Prostate gland (tissue), 2 donors: ENCODE results near the gene CAPN8. TPM values are rescaled to one million over a fixed set of nuclear protein-coding genes. Genes with fewer than 3 reads are reported as not detected.

Experiments
- DNase-seq: peaks from one replicate; pipeline ENCODE4 v3.0.0-alpha.2; 2019; ENCODE audit warnings: low spot score
- H3K27ac ChIP-seq, 2 donors: fragments of 200-600 bp; sonication (generic); 2 replicates each; pipeline ENCODE4 v1.5.1; 2017 to 2019
- H3K27me3 ChIP-seq: fragments of 200-600 bp; sonication (generic); replicated peaks from 2 replicates; pipeline ENCODE4 v1.5.1; 2019; ENCODE audit not compliant: insufficient read depth
- H3K36me3 ChIP-seq, 2 donors: fragments of 200-600 bp; sonication (generic); 1 replicate in 1 of 2; 2 replicates in 1 of 2; pipeline versions ENCODE4 v1.5.1 to v1.8.1; 2017 to 2019
- H3K4me1 ChIP-seq: fragments of 200-600 bp; sonication (generic); replicated peaks from 2 replicates; pipeline ENCODE4 v1.5.1; 2019
- H3K4me3 ChIP-seq, 2 donors: fragments of 200-600 bp; sonication (generic); 2 replicates each; pipeline ENCODE4 v1.5.1; 2017 to 2019
- H3K9me3 ChIP-seq: fragments of 200-600 bp; sonication (generic); 2 replicates; pipeline ENCODE4 v1.5.1; 2017
- CTCF ChIP-seq, 4 experiments: fragments of 200-600 bp in 2 of 4; fragments of 450-650 bp in 2 of 4; sonication (generic) in 2 of 4; IDR thresholded peaks; 1 replicate in 3 of 4; 2 replicates in 1 of 4; pipeline ENCODE4 v1.5.1; 2016 to 2019; ENCODE audit warnings: antibody characterized with exemption in 4 of 4, mild to moderate bottlenecking in 2 of 4, moderate library complexity in 2 of 4
- POLR2A ChIP-seq: fragments of 450-650 bp; IDR thresholded peaks from one replicate; pipeline ENCODE4 v1.6.1; 2016; ENCODE audit warnings: antibody characterized with exemption, mild to moderate bottlenecking
- POLR2AphosphoS5 ChIP-seq: sonication (generic); formaldehyde crosslinking; IDR thresholded peaks from one replicate; pipeline ENCODE4 v1.6.1; 2017; ENCODE audit warnings: antibody characterized with exemption
- WGBS: methylation state at CpG from one replicate; pipeline ENCODE4 v1.1.5; 2018; 5-methylcytosine and 5-hydroxymethylcytosine counted together
- intact Hi-C: fragments of 100-400 bp; cut with DNase I; formaldehyde crosslinking; loops from one replicate; pipeline ENCODE4 v1.14.2; 2022
- small RNA-seq, 2 donors: library from RNA; depleted of rRNA; stranded (forward); fragments of <200 nt; gene quantifications; one replicate each; pipeline ENCODE3, GENCODE V24; 2016
- total RNA-seq, 2 donors: library from RNA; depleted of rRNA; stranded (reverse); fragments of >200 nt; gene quantifications; one replicate each; pipeline ENCODE4 v1.1.0, GENCODE V29; 2016

CAPN8 gene
- total RNA-seq, 2 donors from 2014 or later = 3.0 to 5.6 TPM

- 93% methylated on average over 11 of the region's 11 CpGs for WGBS
Measured at GRCh38 chr1:223494926-223495645, 170.4 kb downstream of the CAPN8 start.

DNA sequence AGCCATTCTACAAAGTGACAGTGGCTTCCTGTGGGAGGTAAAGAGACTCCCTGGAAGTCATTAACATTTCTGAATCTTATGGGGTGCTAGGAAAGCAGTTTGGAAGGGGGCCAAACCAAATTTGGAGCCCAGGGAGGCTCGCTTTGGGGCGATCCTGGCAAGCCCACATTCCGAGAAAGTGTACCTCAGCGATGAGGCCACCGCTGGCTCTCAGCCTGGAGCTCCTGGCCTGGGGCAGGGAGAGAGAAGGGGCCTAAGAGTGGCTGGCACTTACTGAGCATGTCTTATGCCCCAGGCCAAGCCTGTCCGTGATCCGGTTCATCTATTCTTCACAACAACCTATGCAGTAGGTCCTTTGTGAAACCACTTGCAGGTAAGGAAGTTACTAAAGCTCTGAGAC is 173.5 kb downstream of the CAPN8 start:
- no peaks in the 10 kb centered on the region for H3K27me3 ChIP-seq
- 53% methylated on average over 7 of the region's 7 CpGs for WGBS
- no peak for DNase-seq
- no peak for TF ChIP-seq POLR2A
- no peak for TF ChIP-seq CTCF (IDR thresholded peaks at IDR 0.05)
- no peak for TF ChIP-seq POLR2AphosphoS5
- H3K36me3 ChIP-seq = no peaks in the 10 kb centered on the region
- H3K27ac ChIP-seq = no peak overlapping the region
- no peaks in the 10 kb centered on the region for H3K4me1 ChIP-seq
- no peaks in the 10 kb centered on the region for H3K9me3 ChIP-seq
- intact Hi-C loops = no loop called here
- no peak overlapping the region for H3K4me3 ChIP-seq

More at GRCh38 chr1:223494926-223495645, 170.4 kb downstream of the CAPN8 start:
- DNase-seq = no peak
- Histone ChIP-seq H3K4me1 (no peaks in the 10 kb centered on the region), H3K27ac (no peak overlapping the region), H3K9me3 (no peaks in the 10 kb centered on the region), H3K36me3 (no peaks in the 10 kb centered on the region), H3K27me3 (no peaks in the 10 kb centered on the region), H3K4me3 (no peak overlapping the region)
- intact Hi-C loops = no loop called here
- TF ChIP-seq POLR2A (no peak), CTCF (IDR thresholded peaks at IDR 0.05) (no peak), POLR2AphosphoS5 (no peak)

Small RNA genes lying within 50 kb of the gene (small RNA-seq; reads per million reads assigned to genes)
- 0 reads per million in 2 donors for gene RNU6-1248P
- 0 reads per million in 2 donors for gene SNRPEP10

Other genes starting within 250 kb of the CAPN8 start
- 100 to 1,000 TPM in 1 of 2 donors, 10 to 100 TPM in 1; 88.5 to 156 TPM for gene CAPN2, start 46.8 kb upstream of the CAPN8 start, total RNA-seq
- 100 to 1,000 TPM in 1 of 2 donors, 10 to 100 TPM in 1; 28.0 to 103 TPM for gene TP53BP2, start 180.2 kb upstream of the CAPN8 start, total RNA-seq